Bronchial epithelial cell (primary cell): ENCODE data around the gene CES3. TPM values are rescaled to one million over a fixed set of nuclear protein-coding genes. Genes with fewer than 3 reads are reported as not detected.

ENCODE experiments used
- DNase-seq: peaks from one replicate; pipeline ENCODE4 v3.0.0-alpha.2; 2010; ENCODE audit warnings: low read depth
- FAIRE-seq: peaks from 2 replicates; lab custom pipeline; 2011; peaks lifted over from hg19 to GRCh38; lab: Jason Lieb, UNC
- H3K27me3 ChIP-seq: 2 replicates; pipeline ENCODE4 v1.5.1; 2011; ENCODE audit warnings: low read length; ENCODE audit not compliant: control insufficient read depth, insufficient read depth
- H3K36me3 ChIP-seq: 2 replicates; pipeline ENCODE4 v1.5.1; 2011; ENCODE audit warnings: low read length; ENCODE audit not compliant: control insufficient read depth, insufficient read depth
- H3K4me3 ChIP-seq: 2 replicates; pipeline ENCODE4 v1.5.1; 2011; ENCODE audit warnings: mild to moderate bottlenecking, low read depth, low read length, control low read depth
- CTCF ChIP-seq: IDR thresholded peaks from 2 replicates; pipeline ENCODE4 v1.5.1; 2011; ENCODE audit warnings: mild to moderate bottlenecking, moderate library complexity, low read length, control low read depth, inconsistent platforms; ENCODE audit not compliant: insufficient read depth, severe bottlenecking
- total RNA-seq: library from RNA; depleted of rRNA; stranded (reverse); fragments of >200 nt; gene quantifications from 2 replicates; pipeline ENCODE4 v1.2.1, GENCODE V29; 2014

Gene CES3
- total RNA-seq, 1 donor from 2014 or later = 1.6 TPM

- no peak for TF ChIP-seq CTCF
- no peak overlapping the region for H3K4me3 ChIP-seq
- H3K36me3 ChIP-seq = no peaks in the 10 kb centered on the region
- peaks cover 1% of the 10 kb centered on the region for H3K27me3 ChIP-seq
- DNase-seq (no peak), FAIRE-seq (no peak)
Observed at GRCh38 chr16:66915041-66915440, 46.0 kb upstream of the CES3 start.

DNA sequence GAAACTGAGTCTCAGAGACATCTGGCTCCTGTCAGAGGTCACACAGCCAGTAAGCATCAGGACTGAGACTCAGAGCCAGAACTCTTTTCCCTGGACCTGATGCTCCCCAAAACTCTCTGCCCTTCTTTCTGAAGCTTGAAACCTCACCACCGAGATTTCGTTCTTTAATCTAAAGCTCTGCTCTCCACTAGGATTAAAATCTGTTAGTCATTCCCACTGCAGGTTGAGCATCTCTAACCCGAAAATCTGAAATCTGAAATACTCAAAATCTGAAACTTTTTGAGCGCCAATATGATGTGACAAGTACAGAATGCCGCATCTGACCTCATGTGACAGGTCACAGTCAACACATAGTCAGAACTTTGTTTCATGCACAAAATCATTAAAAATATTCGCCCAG, 44.5 kb upstream of the CES3 start:
- H3K36me3 ChIP-seq = no peaks in the 10 kb centered on the region
- FAIRE-seq (no peak), DNase-seq (no peak)
- H3K27me3 ChIP-seq = peaks cover 1% of the 10 kb centered on the region
- H3K4me3 ChIP-seq = no peak overlapping the region
- TF ChIP-seq CTCF = no peak

DNA sequence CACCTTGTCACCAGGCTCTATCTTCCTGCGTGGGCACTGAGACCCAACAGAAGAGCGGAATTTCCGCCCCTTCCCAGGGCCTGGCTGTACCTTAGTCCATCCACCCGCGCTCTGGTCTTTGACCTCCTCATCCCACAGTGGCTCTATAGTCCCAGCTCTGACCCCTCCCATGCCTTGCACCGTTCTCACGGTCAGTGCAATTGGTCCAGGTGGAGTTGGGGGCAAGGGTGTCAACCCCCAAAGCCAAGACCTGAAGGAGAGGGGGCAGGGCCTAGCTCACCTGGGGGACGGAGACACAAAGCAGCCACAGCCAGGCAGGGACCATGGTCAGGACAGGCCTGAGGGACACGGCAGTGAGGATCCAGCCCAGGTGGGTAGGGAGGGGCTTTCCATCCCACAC, 43.3 kb upstream of the CES3 start:
- no peak overlapping the region for H3K4me3 ChIP-seq
- peaks cover 1% of the 10 kb centered on the region for H3K27me3 ChIP-seq
- no peaks in the 10 kb centered on the region for H3K36me3 ChIP-seq
- no peak for TF ChIP-seq CTCF
- FAIRE-seq (no peak), DNase-seq (no peak)

- no peak overlapping the region for H3K4me3 ChIP-seq
- FAIRE-seq = no peak
- no peak for DNase-seq
- H3K27me3 ChIP-seq = peaks cover 1% of the 10 kb centered on the region
- no peaks in the 10 kb centered on the region for H3K36me3 ChIP-seq
- TF ChIP-seq CTCF = no peak
Observed at GRCh38 chr16:66918355-66918754, 42.7 kb upstream of the CES3 start.

DNA sequence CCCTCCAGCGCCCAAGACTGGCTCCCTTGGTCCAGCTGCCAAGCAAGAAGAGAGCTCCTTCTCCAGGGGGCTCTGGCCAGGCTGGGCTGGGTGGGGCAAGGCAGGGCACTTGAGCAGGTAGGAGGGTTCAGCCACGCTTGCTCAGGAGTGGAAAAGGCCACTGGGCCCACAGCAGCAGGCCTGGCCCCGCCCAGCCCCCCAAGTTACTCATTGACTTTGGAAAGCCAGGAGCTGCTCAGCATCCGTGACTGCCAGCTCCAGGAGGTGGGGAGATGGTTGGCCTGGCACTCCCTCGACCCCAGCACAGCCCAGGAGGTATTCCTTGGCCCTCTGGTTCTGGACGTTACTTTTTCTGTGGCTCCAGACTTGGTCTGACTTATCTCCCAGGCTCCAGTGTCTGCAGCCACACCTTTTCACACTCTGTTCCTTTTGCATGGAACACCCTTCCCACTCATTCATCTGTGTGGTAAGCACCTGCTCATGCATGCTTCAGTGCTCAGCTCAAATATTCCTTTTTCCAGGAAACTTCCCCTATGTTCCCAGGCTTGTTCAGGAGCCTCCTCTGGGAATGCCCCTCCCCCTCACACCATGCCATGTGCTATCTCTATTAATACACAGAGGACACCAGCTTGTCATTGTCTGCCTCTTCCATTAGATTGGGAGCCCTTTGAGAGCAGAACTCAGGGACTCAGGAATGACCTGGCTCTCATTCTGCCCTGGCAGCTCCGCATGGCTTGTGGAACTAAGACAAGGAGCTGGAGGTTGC, 42.1 kb upstream of the CES3 start, which contains the start of gene CDH16:
Gene CDH16 (minus strand): TSS at position 83 of the 766 bp plus-strand sequence. CDS start 820 bp downstream, outside the sequence.
- DNase-seq = no peak
- no peak for TF ChIP-seq CTCF
- no peak for FAIRE-seq
- Histone ChIP-seq H3K27me3 (peaks cover 1% of the 10 kb centered on the region), H3K36me3 (no peaks in the 10 kb centered on the region), H3K4me3 (no peak within 1 kb of the TSS)
